ENCODE data around the gene DTWD1.
A peak's percentile ranks its signal among the peaks of the same experiment; 100 is the strongest.
"Not testable (repeated sequence)": the region's sequence is repeated elsewhere in the genome, so short reads cannot be mapped to it uniquely, and the experiment has no call there.

Gene DTWD1

GRCh38 chr15:49620658-49621368 lies at the start of gene DTWD1, which contains the start of gene FAM227B:
Gene DTWD1 (plus strand): TSS chr15:49621048. CDS start chr15:49625168, 4,120 bp downstream.
Gene FAM227B (minus strand): TSS chr15:49620818. CDS start chr15:49615171, 5,647 bp downstream.
- no peaks in the 10 kb centered on the region for H3K27me3 ChIP-seq (ENCODE audit: control insufficient read depth in 1 of 2, insufficient read depth in 2 of 2, low read length in 2 of 2)
- peak within 1 kb of the TSS; percentile 92 for H3K27ac ChIP-seq (ENCODE audit: low read length)
- peaks cover 6% of the 10 kb centered on the region for H3K4me1 ChIP-seq (ENCODE audit: control insufficient read depth, insufficient read depth, low read length)
- peaks cover 0 to 3% of the 10 kb centered on the region in 2 donors for H3K9me3 ChIP-seq (ENCODE audit: control insufficient read depth in 2 of 2, low read length in 2 of 2)
- H3K36me3 ChIP-seq (ENCODE audit: control insufficient read depth in 2 of 2, insufficient read depth in 2 of 2, low read length in 2 of 2): peaks cover 4 to 8% of the 10 kb centered on the region in 2 donors
- peak within 1 kb of the TSS; percentile 89 to 97 for H3K9ac ChIP-seq (ENCODE audit: low read length in 2 of 2)
- peak within 1 kb of the TSS; percentile 86 to 87 for H3K4me3 ChIP-seq (ENCODE audit: low read length in 2 of 2)

- H3K27ac ChIP-seq (ENCODE audit: low read length): no peak overlapping the region
- H3K4me1 ChIP-seq (ENCODE audit: control insufficient read depth, insufficient read depth, low read length): no peaks in the 10 kb centered on the region
- peaks cover 0 to 2% of the 10 kb centered on the region in 2 donors for H3K36me3 ChIP-seq (ENCODE audit: control insufficient read depth in 2 of 2, insufficient read depth in 2 of 2, low read length in 2 of 2)
- H3K27me3 ChIP-seq (ENCODE audit: control insufficient read depth in 1 of 2, insufficient read depth in 2 of 2, low read length in 2 of 2): no peaks in the 10 kb centered on the region
- H3K9me3 ChIP-seq (ENCODE audit: control insufficient read depth in 2 of 2, low read length in 2 of 2): no peaks in the 10 kb centered on the region
- no peak overlapping the region for H3K9ac ChIP-seq (ENCODE audit: low read length in 2 of 2)
- H3K4me3 ChIP-seq (ENCODE audit: low read length in 2 of 2): no peak overlapping the region
Observed at GRCh38 chr15:49573421-49573820, 47.4 kb upstream of the DTWD1 start.

- Histone ChIP-seq H3K9ac (ENCODE audit: low read length in 2 of 2) (no peak overlapping the region), H3K27me3 (ENCODE audit: control insufficient read depth in 1 of 2, insufficient read depth in 2 of 2, low read length in 2 of 2) (no peaks in the 10 kb centered on the region), H3K4me3 (ENCODE audit: low read length in 2 of 2) (no peak overlapping the region)
Observed at GRCh38 chr15:49589030-49589429, 31.8 kb upstream of the DTWD1 start.

GRCh38 chr15:49592829-49593316 lies 28.0 kb upstream of the DTWD1 start:
- not testable (repeated sequence) for H3K27me3 ChIP-seq (ENCODE audit: control insufficient read depth in 1 of 2, insufficient read depth in 2 of 2, low read length in 2 of 2); H3K4me3 ChIP-seq (ENCODE audit: low read length in 2 of 2); H3K27ac ChIP-seq (ENCODE audit: low read length); H3K4me1 ChIP-seq (ENCODE audit: control insufficient read depth, insufficient read depth, low read length); H3K36me3 ChIP-seq (ENCODE audit: control insufficient read depth in 2 of 2, insufficient read depth in 2 of 2, low read length in 2 of 2); H3K9ac ChIP-seq (ENCODE audit: low read length in 2 of 2); H3K9me3 ChIP-seq (ENCODE audit: control insufficient read depth in 2 of 2, low read length in 2 of 2)

More at GRCh38 chr15:49589030-49589429, 31.8 kb upstream of the DTWD1 start:
- H3K36me3 ChIP-seq (ENCODE audit: control insufficient read depth in 2 of 2, insufficient read depth in 2 of 2, low read length in 2 of 2): peaks cover 0 to 4% of the 10 kb centered on the region in 2 donors
- H3K4me1 ChIP-seq (ENCODE audit: control insufficient read depth, insufficient read depth, low read length): no peaks in the 10 kb centered on the region
- no peak overlapping the region for H3K27ac ChIP-seq (ENCODE audit: low read length)
- H3K9me3 ChIP-seq (ENCODE audit: control insufficient read depth in 2 of 2, low read length in 2 of 2): no peaks in the 10 kb centered on the region

GRCh38 chr15:49604625-49605409 lies 16.0 kb upstream of the DTWD1 start:
- Histone ChIP-seq H3K9me3 (ENCODE audit: control insufficient read depth in 2 of 2, low read length in 2 of 2) (peaks cover 0 to 10% of the 10 kb centered on the region in 2 donors), H3K4me1 (ENCODE audit: control insufficient read depth, insufficient read depth, low read length) (no peaks in the 10 kb centered on the region), H3K4me3 (ENCODE audit: low read length in 2 of 2) (no peak overlapping the region), H3K36me3 (ENCODE audit: control insufficient read depth in 2 of 2, insufficient read depth in 2 of 2, low read length in 2 of 2) (peaks cover 0 to 2% of the 10 kb centered on the region in 2 donors), H3K27me3 (ENCODE audit: control insufficient read depth in 1 of 2, insufficient read depth in 2 of 2, low read length in 2 of 2) (no peaks in the 10 kb centered on the region), H3K9ac (ENCODE audit: low read length in 2 of 2) (no peak overlapping the region), H3K27ac (ENCODE audit: low read length) (no peak overlapping the region)

GRCh38 chr15:49605588-49605987 lies 15.3 kb upstream of the DTWD1 start:
- H3K9ac ChIP-seq (ENCODE audit: low read length in 2 of 2): no peak overlapping the region
- H3K4me3 ChIP-seq (ENCODE audit: low read length in 2 of 2): no peak overlapping the region
- no peaks in the 10 kb centered on the region for H3K27me3 ChIP-seq (ENCODE audit: control insufficient read depth in 1 of 2, insufficient read depth in 2 of 2, low read length in 2 of 2)
- H3K4me1 ChIP-seq (ENCODE audit: control insufficient read depth, insufficient read depth, low read length): no peaks in the 10 kb centered on the region
- peaks cover 0 to 5% of the 10 kb centered on the region in 2 donors for H3K9me3 ChIP-seq (ENCODE audit: control insufficient read depth in 2 of 2, low read length in 2 of 2)
- H3K27ac ChIP-seq (ENCODE audit: low read length): no peak overlapping the region
- H3K36me3 ChIP-seq (ENCODE audit: control insufficient read depth in 2 of 2, insufficient read depth in 2 of 2, low read length in 2 of 2): peaks cover 0 to 2% of the 10 kb centered on the region in 2 donors

- Histone ChIP-seq H3K4me3 (ENCODE audit: low read length in 2 of 2) (no peak overlapping the region), H3K4me1 (ENCODE audit: control insufficient read depth, insufficient read depth, low read length) (no peaks in the 10 kb centered on the region), H3K9ac (ENCODE audit: low read length in 2 of 2) (no peak overlapping the region), H3K9me3 (ENCODE audit: control insufficient read depth in 2 of 2, low read length in 2 of 2) (peaks cover 0 to 3% of the 10 kb centered on the region in 2 donors), H3K36me3 (ENCODE audit: control insufficient read depth in 2 of 2, insufficient read depth in 2 of 2, low read length in 2 of 2) (peaks cover 0 to 2% of the 10 kb centered on the region in 2 donors), H3K27ac (ENCODE audit: low read length) (no peak overlapping the region), H3K27me3 (ENCODE audit: control insufficient read depth in 1 of 2, insufficient read depth in 2 of 2, low read length in 2 of 2) (no peaks in the 10 kb centered on the region)
Observed at GRCh38 chr15:49606594-49606993, 14.3 kb upstream of the DTWD1 start.

- Histone ChIP-seq H3K27me3 (ENCODE audit: control insufficient read depth in 1 of 2, insufficient read depth in 2 of 2, low read length in 2 of 2) (no peaks in the 10 kb centered on the region), H3K36me3 (ENCODE audit: control insufficient read depth in 2 of 2, insufficient read depth in 2 of 2, low read length in 2 of 2) (peaks cover 0 to 2% of the 10 kb centered on the region in 2 donors), H3K4me1 (ENCODE audit: control insufficient read depth, insufficient read depth, low read length) (no peaks in the 10 kb centered on the region), H3K9ac (ENCODE audit: low read length in 2 of 2) (no peak overlapping the region), H3K4me3 (ENCODE audit: low read length in 2 of 2) (no peak overlapping the region), H3K27ac (ENCODE audit: low read length) (no peak overlapping the region), H3K9me3 (ENCODE audit: control insufficient read depth in 2 of 2, low read length in 2 of 2) (no peaks in the 10 kb centered on the region)
Observed at GRCh38 chr15:49610157-49610918, 10.5 kb upstream of the DTWD1 start.

- H3K36me3 ChIP-seq (ENCODE audit: control insufficient read depth in 2 of 2, insufficient read depth in 2 of 2, low read length in 2 of 2); H3K9me3 ChIP-seq (ENCODE audit: control insufficient read depth in 2 of 2, low read length in 2 of 2); H3K27ac ChIP-seq (ENCODE audit: low read length); H3K9ac ChIP-seq (ENCODE audit: low read length in 2 of 2); H3K4me3 ChIP-seq (ENCODE audit: low read length in 2 of 2); H3K27me3 ChIP-seq (ENCODE audit: control insufficient read depth in 1 of 2, insufficient read depth in 2 of 2, low read length in 2 of 2); H3K4me1 ChIP-seq (ENCODE audit: control insufficient read depth, insufficient read depth, low read length): not testable (repeated sequence)
Observed at GRCh38 chr15:49612240-49612639, 8.6 kb upstream of the DTWD1 start.

- H3K36me3 ChIP-seq (ENCODE audit: control insufficient read depth in 2 of 2, insufficient read depth in 2 of 2, low read length in 2 of 2): no peaks in the 10 kb centered on the region
- H3K9me3 ChIP-seq (ENCODE audit: control insufficient read depth in 2 of 2, low read length in 2 of 2): no peaks in the 10 kb centered on the region
- peak overlapping the region; percentile 92 for H3K27ac ChIP-seq (ENCODE audit: low read length)
- H3K27me3 ChIP-seq (ENCODE audit: control insufficient read depth in 1 of 2, insufficient read depth in 2 of 2, low read length in 2 of 2): no peaks in the 10 kb centered on the region
- peaks cover 6% of the 10 kb centered on the region for H3K4me1 ChIP-seq (ENCODE audit: control insufficient read depth, insufficient read depth, low read length)
- H3K4me3 ChIP-seq (ENCODE audit: low read length in 2 of 2): peak overlapping the region; percentile 23 to 85
- H3K9ac ChIP-seq (ENCODE audit: low read length in 2 of 2): no peak overlapping the region
Observed at GRCh38 chr15:49619226-49619625, 1.6 kb upstream of the DTWD1 start.
